Mononuclear cell (primary cell): ENCODE measurements around the gene ZNRF3. TPM values are rescaled to one million over a fixed set of nuclear protein-coding genes. Genes with fewer than 3 reads are reported as not detected.

Experiments used
- H3K27me3 ChIP-seq: 2 replicates; pipeline ENCODE4 v1.6.0; 2011; ENCODE audit warnings: low read length, control low read depth; ENCODE audit not compliant: insufficient read depth
- H3K4me1 ChIP-seq: 2 replicates; pipeline ENCODE4 v1.5.1; 2011; ENCODE audit warnings: mild to moderate bottlenecking, low read length, control low read depth; ENCODE audit not compliant: insufficient read depth
- H3K4me3 ChIP-seq: 2 replicates; pipeline ENCODE4 v1.5.1; 2011; ENCODE audit warnings: mild to moderate bottlenecking, low read length, moderate library complexity
- H3K9me3 ChIP-seq: 2 replicates; pipeline ENCODE4 v1.5.1; 2011; ENCODE audit warnings: low read depth, mild to moderate bottlenecking, control low read depth, low read length
- total RNA-seq: library from RNA; depleted of rRNA; stranded (reverse); fragments of >200 nt; gene quantifications from one replicate; pipeline ENCODE4 v1.2.3, GENCODE V29; 2012

ZNRF3 gene
- total RNA-seq, 1 donor = 0.52 TPM

- no peaks in the 10 kb centered on the region for H3K4me1 ChIP-seq
- H3K9me3 ChIP-seq = no peaks in the 10 kb centered on the region
- no peak overlapping the region for H3K4me3 ChIP-seq
- peaks cover 5% of the 10 kb centered on the region for H3K27me3 ChIP-seq
Observed at GRCh38 chr22:28929197-28929596, 45.8 kb downstream of the ZNRF3 start.

- no peaks in the 10 kb centered on the region for H3K9me3 ChIP-seq
Observed at GRCh38 chr22:28930357-28931007, 47.1 kb downstream of the ZNRF3 start.

GRCh38 chr22:28931844-28932567 lies 48.6 kb downstream of the ZNRF3 start:
- Histone ChIP-seq H3K4me1 (no peaks in the 10 kb centered on the region), H3K9me3 (no peaks in the 10 kb centered on the region), H3K4me3 (no peak overlapping the region), H3K27me3 (peaks cover 9% of the 10 kb centered on the region)

More at GRCh38 chr22:28930357-28931007, 47.1 kb downstream of the ZNRF3 start:
- Histone ChIP-seq H3K4me3 (no peak overlapping the region), H3K4me1 (no peaks in the 10 kb centered on the region), H3K27me3 (peaks cover 5% of the 10 kb centered on the region)

- H3K9me3 ChIP-seq = no peaks in the 10 kb centered on the region
- H3K27me3 ChIP-seq = peaks cover 9% of the 10 kb centered on the region
- no peaks in the 10 kb centered on the region for H3K4me1 ChIP-seq
- H3K4me3 ChIP-seq = no peak overlapping the region
Observed at GRCh38 chr22:28933321-28933720, 49.9 kb downstream of the ZNRF3 start.

- Histone ChIP-seq H3K4me1 (no peaks in the 10 kb centered on the region), H3K27me3 (peaks cover 9% of the 10 kb centered on the region), H3K9me3 (no peaks in the 10 kb centered on the region), H3K4me3 (no peak overlapping the region)
Observed at GRCh38 chr22:28934026-28934425, 50.7 kb downstream of the ZNRF3 start.

- Histone ChIP-seq H3K4me1 (no peaks in the 10 kb centered on the region), H3K9me3 (no peaks in the 10 kb centered on the region), H3K27me3 (peaks cover 9% of the 10 kb centered on the region), H3K4me3 (no peak overlapping the region)
Observed at GRCh38 chr22:28935140-28935539, 51.8 kb downstream of the ZNRF3 start.

GRCh38 chr22:28935713-28936112 lies 52.3 kb downstream of the ZNRF3 start:
- Histone ChIP-seq H3K27me3 (peaks cover 4% of the 10 kb centered on the region), H3K4me1 (no peaks in the 10 kb centered on the region), H3K9me3 (no peaks in the 10 kb centered on the region)

GRCh38 chr22:28936200-28936599 lies 52.8 kb downstream of the ZNRF3 start:
- Histone ChIP-seq H3K4me1 (no peaks in the 10 kb centered on the region), H3K9me3 (no peaks in the 10 kb centered on the region), H3K27me3 (peaks cover 4% of the 10 kb centered on the region), H3K4me3 (no peak overlapping the region)

More at GRCh38 chr22:28935713-28936112, 52.3 kb downstream of the ZNRF3 start:
- H3K4me3 ChIP-seq = no peak overlapping the region

GRCh38 chr22:28937206-28938025 lies 54.0 kb downstream of the ZNRF3 start:
- Histone ChIP-seq H3K9me3 (no peaks in the 10 kb centered on the region), H3K27me3 (peaks cover 4% of the 10 kb centered on the region), H3K4me1 (no peaks in the 10 kb centered on the region), H3K4me3 (no peak overlapping the region)

GRCh38 chr22:28938286-28938833 lies 55.0 kb downstream of the ZNRF3 start:
- Histone ChIP-seq H3K4me3 (no peak overlapping the region), H3K9me3 (no peaks in the 10 kb centered on the region), H3K4me1 (peaks cover 4% of the 10 kb centered on the region), H3K27me3 (peaks cover 4% of the 10 kb centered on the region)

- Histone ChIP-seq H3K4me1 (peaks cover 8% of the 10 kb centered on the region), H3K9me3 (no peaks in the 10 kb centered on the region), H3K4me3 (no peak overlapping the region), H3K27me3 (peaks cover 4% of the 10 kb centered on the region)
Observed at GRCh38 chr22:28939394-28939793, 56.0 kb downstream of the ZNRF3 start.

- H3K27me3 ChIP-seq = peaks cover 5% of the 10 kb centered on the region
- H3K4me3 ChIP-seq = no peak overlapping the region
- no peaks in the 10 kb centered on the region for H3K9me3 ChIP-seq
- peaks cover 8% of the 10 kb centered on the region for H3K4me1 ChIP-seq
Observed at GRCh38 chr22:28939932-28940331, 56.6 kb downstream of the ZNRF3 start.

- Histone ChIP-seq H3K27me3 (peaks cover 8% of the 10 kb centered on the region), H3K9me3 (no peaks in the 10 kb centered on the region), H3K4me3 (no peak overlapping the region), H3K4me1 (peaks cover 8% of the 10 kb centered on the region)
Observed at GRCh38 chr22:28940441-28940840, 57.1 kb downstream of the ZNRF3 start.

- Histone ChIP-seq H3K4me3 (no peak overlapping the region), H3K9me3 (peaks cover 10% of the 10 kb centered on the region), H3K4me1 (peaks cover 8% of the 10 kb centered on the region), H3K27me3 (peaks cover 14% of the 10 kb centered on the region)
Observed at GRCh38 chr22:28942333-28942732, 59.0 kb downstream of the ZNRF3 start.
